HEK293 (cell line): ENCODE data around the gene MEAF6.

Experiments used
- CTCF ChIA-PET: fragments of 350-600 bp; formaldehyde crosslinking; extraction: SDS; loops from one replicate; lab custom pipeline; 2021; ENCODE audit warnings: antibody characterized with exemption; lab: Yijun Ruan, JAX
- POLR2A ChIA-PET: fragments of 300-600 bp; formaldehyde crosslinking; extraction: SDS; loops from one replicate; lab custom pipeline; 2020; ENCODE audit warnings: antibody characterized with exemption, inconsistent platforms; lab: Yijun Ruan, JAX
- H3K27ac ChIP-seq: fragments of 200-500 bp; sonication (Bioruptor generic); 2 replicates; pipeline ENCODE4 v1.5.1; 2014; ENCODE audit warnings: low read depth, low read length, control low read depth, inconsistent platforms; ENCODE audit errors: extremely low read depth
- H3K36me3 ChIP-seq, 2 experiments: fragments of 200-500 bp in 1 of 2; sonication (Bioruptor generic) in 1 of 2; 1 replicate in 1 of 2; 2 replicates in 1 of 2; pipeline ENCODE4 v1.5.1; 2014 to 2017; ENCODE audit warnings: inconsistent platforms in 2 of 2, low read length in 2 of 2; ENCODE audit not compliant: control insufficient read depth in 2 of 2, insufficient read depth in 1 of 2
- H3K4me1 ChIP-seq: fragments of 200-500 bp; sonication (Bioruptor generic); 2 replicates; pipeline ENCODE4 v1.5.1; 2014; ENCODE audit warnings: mild to moderate bottlenecking, low read length, inconsistent platforms; ENCODE audit not compliant: control insufficient read depth, insufficient read depth
- H3K4me3 ChIP-seq: 2 replicates; pipeline ENCODE4 v1.5.1; 2011; ENCODE audit warnings: low read depth, mild to moderate bottlenecking, control low read depth, low read length, moderate library complexity
- H3K9me3 ChIP-seq: fragments of 200-500 bp; sonication (Bioruptor generic); 2 replicates; pipeline ENCODE4 v1.5.1; 2014; ENCODE audit warnings: low read depth, low read length, inconsistent platforms; ENCODE audit not compliant: control insufficient read depth, insufficient read depth
- BCL11A ChIP-seq: fragments of 450-650 bp; formaldehyde crosslinking; IDR thresholded peaks from 2 replicates; pipeline ENCODE4 v1.5.1; 2016; ENCODE audit warnings: low read depth, missing biosample characterization, missing genetic modification characterization
- EGR2 ChIP-seq: fragments of 450-650 bp; formaldehyde crosslinking; IDR thresholded peaks from 2 replicates; pipeline ENCODE4 v1.5.1; 2016; ENCODE audit warnings: low read depth, missing biosample characterization, missing genetic modification characterization
- GLI4 ChIP-seq: fragments of 450-650 bp; formaldehyde crosslinking; IDR thresholded peaks from 2 replicates; pipeline ENCODE4 v1.5.1; 2016; ENCODE audit warnings: missing biosample characterization, missing genetic modification characterization
- ZBTB20 ChIP-seq: fragments of 450-650 bp; formaldehyde crosslinking; IDR thresholded peaks from 2 replicates; pipeline ENCODE4 v1.5.1; 2016; ENCODE audit warnings: missing biosample characterization, missing genetic modification characterization
- ZEB2 ChIP-seq: fragments of 450-650 bp; formaldehyde crosslinking; IDR thresholded peaks from 2 replicates; pipeline ENCODE4 v1.5.1; 2016; ENCODE audit warnings: missing biosample characterization, missing genetic modification characterization
- ZNF112 ChIP-seq: fragments of 450-650 bp; formaldehyde crosslinking; IDR thresholded peaks from 2 replicates; pipeline ENCODE4 v1.5.0; 2017; ENCODE audit warnings: missing biosample characterization, missing genetic modification characterization
- ZNF114 ChIP-seq: fragments of 450-650 bp; formaldehyde crosslinking; IDR thresholded peaks from 2 replicates; pipeline ENCODE4 v1.5.0; 2017; ENCODE audit warnings: missing biosample characterization, missing genetic modification characterization
- ZNF175 ChIP-seq: fragments of 450-650 bp; formaldehyde crosslinking; IDR thresholded peaks from 2 replicates; pipeline ENCODE4 v1.5.1; 2016; ENCODE audit warnings: missing biosample characterization, missing genetic modification characterization
- ZNF248 ChIP-seq: fragments of 450-650 bp; formaldehyde crosslinking; IDR thresholded peaks from 2 replicates; pipeline ENCODE4 v1.5.1; 2017; ENCODE audit warnings: missing biosample characterization, missing genetic modification characterization
- ZNF48 ChIP-seq: fragments of 450-650 bp; formaldehyde crosslinking; IDR thresholded peaks from 2 replicates; pipeline ENCODE4 v1.5.1; 2016; ENCODE audit warnings: missing biosample characterization, missing genetic modification characterization
- ZNF501 ChIP-seq: fragments of 450-650 bp; formaldehyde crosslinking; IDR thresholded peaks from 2 replicates; pipeline ENCODE4 v1.5.1; 2016; ENCODE audit warnings: missing biosample characterization, missing genetic modification characterization
- ZNF510 ChIP-seq: fragments of 450-650 bp; formaldehyde crosslinking; IDR thresholded peaks from 2 replicates; pipeline ENCODE4 v1.5.1; 2018; ENCODE audit warnings: mild to moderate bottlenecking, missing genetic modification characterization, missing biosample characterization; ENCODE audit not compliant: insufficient replicate concordance
- ZNF571 ChIP-seq: fragments of 450-650 bp; formaldehyde crosslinking; IDR thresholded peaks from 2 replicates; pipeline ENCODE4 v1.5.0; 2017; ENCODE audit warnings: missing biosample characterization, missing genetic modification characterization
- ZNF624 ChIP-seq: fragments of 450-650 bp; formaldehyde crosslinking; IDR thresholded peaks from 2 replicates; pipeline ENCODE4 v1.5.1; 2017; ENCODE audit warnings: missing biosample characterization, missing genetic modification characterization
- ZNF664 ChIP-seq: fragments of 450-650 bp; formaldehyde crosslinking; IDR thresholded peaks from 2 replicates; pipeline ENCODE4 v1.5.1; 2016; ENCODE audit warnings: missing biosample characterization, missing genetic modification characterization
- ZNF843 ChIP-seq: fragments of 450-650 bp; formaldehyde crosslinking; IDR thresholded peaks from 2 replicates; pipeline ENCODE4 v1.5.1; 2016; ENCODE audit warnings: missing biosample characterization, missing genetic modification characterization
- TF ChIP-seq, protein P1 (sequence below): fragments of 450-650 bp; formaldehyde crosslinking; IDR thresholded peaks from 2 replicates; pipeline ENCODE4 v1.5.1; 2016; ENCODE audit warnings: missing biosample characterization, missing genetic modification characterization
- TF ChIP-seq, protein P2 (sequence below): fragments of 450-650 bp; formaldehyde crosslinking; IDR thresholded peaks from 2 replicates; pipeline ENCODE4 v1.5.1; 2017; ENCODE audit warnings: missing biosample characterization, missing genetic modification characterization
- TF ChIP-seq, protein P3 (sequence below): fragments of 450-650 bp; formaldehyde crosslinking; IDR thresholded peaks from 2 replicates; pipeline ENCODE4 v1.5.1; 2016; ENCODE audit warnings: missing biosample characterization, missing genetic modification characterization

The MEAF6 gene

DNA sequence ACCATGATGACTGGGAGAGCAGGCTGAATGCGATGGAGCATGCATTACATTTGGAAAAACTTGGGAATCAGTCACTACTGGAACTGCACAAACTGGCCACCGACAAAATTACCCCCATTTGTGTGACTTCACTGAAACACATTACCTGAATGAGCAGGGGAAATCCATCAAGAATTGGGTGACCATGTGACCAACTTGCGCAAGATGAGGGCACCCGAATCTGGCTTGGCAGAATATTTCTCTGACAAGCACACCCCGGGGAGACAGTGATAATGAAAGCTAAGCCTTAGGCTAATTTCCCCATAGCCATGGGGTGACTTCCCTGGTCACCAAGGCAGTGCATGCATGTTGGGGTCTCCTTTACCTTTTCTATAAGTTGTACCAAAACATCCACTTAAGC, 30.5 kb upstream of the MEAF6 start:
- no peaks in the 10 kb centered on the region for H3K4me1 ChIP-seq
- TF ChIP-seq ZNF664 (tag by site-specific recombination) (no peak), ZBTB20 (tag by site-specific recombination) (no peak), EGR2 (tag by site-specific recombination) (no peak), ZNF175 (tag by site-specific recombination) (no peak), ZNF248 (tag by site-specific recombination) (no peak), ZNF48 (no peak), ZEB2 (tag by site-specific recombination) (no peak), GLI4 (no peak), ZNF501 (tag by site-specific recombination) (no peak), BCL11A (no peak), ZNF510 (no peak), ZNF112 (tag by site-specific recombination) (no peak), ZNF114 (tag by site-specific recombination) (no peak)
- TF ChIP-seq, protein P1, sequence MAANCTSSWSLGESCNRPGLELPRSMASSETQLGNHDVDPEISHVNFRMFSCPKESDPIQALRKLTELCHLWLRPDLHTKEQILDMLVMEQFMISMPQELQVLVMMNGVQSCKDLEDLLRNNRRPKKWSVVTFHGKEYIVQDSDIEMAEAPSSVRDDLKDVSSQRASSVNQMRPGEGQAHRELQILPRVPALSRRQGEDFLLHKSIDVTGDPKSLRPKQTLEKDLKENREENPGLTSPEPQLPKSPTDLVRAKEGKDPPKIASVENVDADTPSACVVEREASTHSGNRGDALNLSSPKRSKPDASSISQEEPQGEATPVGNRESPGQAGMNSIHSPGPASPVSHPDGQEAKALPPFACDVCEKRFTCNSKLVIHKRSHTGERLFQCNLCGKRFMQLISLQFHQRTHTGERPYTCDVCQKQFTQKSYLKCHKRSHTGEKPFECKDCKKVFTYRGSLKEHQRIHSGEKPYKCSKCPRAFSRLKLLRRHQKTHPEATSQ (tag by site-specific recombination), result no peak
- H3K36me3 ChIP-seq, result peaks cover 62 to 84% of the 10 kb centered on the region in 2 experiments
- H3K27ac ChIP-seq, result no peak overlapping the region
- ChIA-PET CTCF (interaction anchor here (0.7 kb wide), 1 partner anchor 262 kb away, joined by 4 read pairs; no protein-coding TSS in a partner anchor), POLR2A (interaction anchor here (0.6 kb wide), 1 partner anchor 1399 kb away, joined by 3 read pairs; no protein-coding TSS in a partner anchor)
- no peak overlapping the region for H3K4me3 ChIP-seq
- no peaks in the 10 kb centered on the region for H3K9me3 ChIP-seq

DNA sequence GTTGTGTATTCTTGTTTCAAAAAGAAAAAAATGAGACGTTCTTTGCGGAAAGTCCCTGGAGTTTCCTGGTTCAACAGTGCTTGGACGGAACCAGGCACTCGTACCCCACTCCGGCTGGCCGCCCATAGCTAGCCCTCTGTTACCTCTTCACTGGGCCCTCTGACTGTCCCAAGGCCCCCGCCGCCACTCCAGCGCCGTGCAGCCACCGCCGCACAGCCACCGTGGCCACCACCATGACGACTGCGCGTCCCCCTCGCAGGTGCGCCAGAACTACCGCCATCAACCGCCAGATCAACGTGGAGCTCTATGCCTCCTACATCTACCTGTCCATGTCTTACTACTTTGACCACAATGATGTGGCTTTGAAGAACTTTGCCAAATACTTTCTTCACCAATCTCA, 30.0 kb upstream of the MEAF6 start:
- POLR2A ChIA-PET, result interaction anchor here (0.6 kb wide), 1 partner anchor 1399 kb away, joined by 3 read pairs; no protein-coding TSS in a partner anchor
- CTCF ChIA-PET, result interaction anchor here (0.7 kb wide), 1 partner anchor 263 kb away, joined by 4 read pairs; no protein-coding TSS in a partner anchor
- Histone ChIP-seq H3K4me1 (no peaks in the 10 kb centered on the region), H3K4me3 (no peak overlapping the region), H3K9me3 (no peaks in the 10 kb centered on the region), H3K27ac (no peak overlapping the region), H3K36me3 (peaks cover 60 to 84% of the 10 kb centered on the region in 2 experiments)
- no peak for TF ChIP-seq ZNF843 (tag by site-specific recombination)
- TF ChIP-seq ZNF624 (tag by site-specific recombination), result no peak
- TF ChIP-seq, protein P2, sequence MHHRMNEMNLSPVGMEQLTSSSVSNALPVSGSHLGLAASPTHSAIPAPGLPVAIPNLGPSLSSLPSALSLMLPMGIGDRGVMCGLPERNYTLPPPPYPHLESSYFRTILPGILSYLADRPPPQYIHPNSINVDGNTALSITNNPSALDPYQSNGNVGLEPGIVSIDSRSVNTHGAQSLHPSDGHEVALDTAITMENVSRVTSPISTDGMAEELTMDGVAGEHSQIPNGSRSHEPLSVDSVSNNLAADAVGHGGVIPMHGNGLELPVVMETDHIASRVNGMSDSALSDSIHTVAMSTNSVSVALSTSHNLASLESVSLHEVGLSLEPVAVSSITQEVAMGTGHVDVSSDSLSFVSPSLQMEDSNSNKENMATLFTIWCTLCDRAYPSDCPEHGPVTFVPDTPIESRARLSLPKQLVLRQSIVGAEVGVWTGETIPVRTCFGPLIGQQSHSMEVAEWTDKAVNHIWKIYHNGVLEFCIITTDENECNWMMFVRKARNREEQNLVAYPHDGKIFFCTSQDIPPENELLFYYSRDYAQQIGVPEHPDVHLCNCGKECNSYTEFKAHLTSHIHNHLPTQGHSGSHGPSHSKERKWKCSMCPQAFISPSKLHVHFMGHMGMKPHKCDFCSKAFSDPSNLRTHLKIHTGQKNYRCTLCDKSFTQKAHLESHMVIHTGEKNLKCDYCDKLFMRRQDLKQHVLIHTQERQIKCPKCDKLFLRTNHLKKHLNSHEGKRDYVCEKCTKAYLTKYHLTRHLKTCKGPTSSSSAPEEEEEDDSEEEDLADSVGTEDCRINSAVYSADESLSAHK (tag by site-specific recombination), result no peak
- TF ChIP-seq, protein P3, sequence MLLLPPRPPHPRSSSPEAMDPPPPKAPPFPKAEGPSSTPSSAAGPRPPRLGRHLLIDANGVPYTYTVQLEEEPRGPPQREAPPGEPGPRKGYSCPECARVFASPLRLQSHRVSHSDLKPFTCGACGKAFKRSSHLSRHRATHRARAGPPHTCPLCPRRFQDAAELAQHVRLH (tag by site-specific recombination), result no peak
- TF ChIP-seq ZNF571 (tag by site-specific recombination), result no peak
